ENCODE data around the gene MOV10L1. TPM values are rescaled to one million over a fixed set of nuclear protein-coding genes. Genes with fewer than 3 reads are reported as not detected.
A peak's percentile ranks its signal among the peaks of the same experiment; 100 is the strongest.

Gene MOV10L1
- total RNA-seq, 3 donors from 2014 or later = 0.29 to 1.0 (median 0.49) TPM

- peak in 1 of 3 donors; percentile 23 for DNase-seq
- Histone ChIP-seq H3K9me3 (no peaks in the 10 kb centered on the region), H3K4me3 (no peak overlapping the region), H3K36me3 (ENCODE audit: low read depth) (no peaks in the 10 kb centered on the region), H3K4me1 (ENCODE audit: low read depth) (no peaks in the 10 kb centered on the region)
- no peak for TF ChIP-seq CTCF (IDR thresholded peaks at IDR 0.05)
- no peak for ATAC-seq
- intact Hi-C loops (cut with DNase I, micrococcal nuclease) = no loop called here
Observed at GRCh38 chr22:50068096-50068495, 21.7 kb upstream of the MOV10L1 start.

GRCh38 chr22:50070366-50070765, 19.4 kb upstream of the MOV10L1 start:
- Histone ChIP-seq H3K9me3 (no peaks in the 10 kb centered on the region), H3K4me1 (ENCODE audit: low read depth) (peaks cover 4% of the 10 kb centered on the region), H3K36me3 (ENCODE audit: low read depth) (no peaks in the 10 kb centered on the region), H3K4me3 (no peak overlapping the region)
- ATAC-seq = no peak
- no peak for TF ChIP-seq CTCF (IDR thresholded peaks at IDR 0.05)
- intact Hi-C loops (cut with DNase I, micrococcal nuclease) = no loop called here
- DNase-seq = no peak

- no peak for ATAC-seq
- intact Hi-C loops (cut with DNase I, micrococcal nuclease) = no loop called here
Observed at GRCh38 chr22:50071432-50072166, 18.2 kb upstream of the MOV10L1 start.

GRCh38 chr22:50072167-50072555, 17.6 kb upstream of the MOV10L1 start:
- no peak overlapping the region for H3K4me3 ChIP-seq
- no peak for TF ChIP-seq CTCF (IDR thresholded peaks at IDR 0.05)
- ATAC-seq = no peak
- no peaks in the 10 kb centered on the region for H3K9me3 ChIP-seq
- H3K36me3 ChIP-seq (ENCODE audit: low read depth) = no peaks in the 10 kb centered on the region
- peak in 1 of 3 donors; percentile 25 for DNase-seq
- H3K4me1 ChIP-seq (ENCODE audit: low read depth) = peaks cover 4% of the 10 kb centered on the region
- intact Hi-C loops (cut with DNase I, micrococcal nuclease) = no loop called here

More at GRCh38 chr22:50071432-50072166, 18.2 kb upstream of the MOV10L1 start:
- Histone ChIP-seq H3K4me1 (ENCODE audit: low read depth) (peaks cover 4% of the 10 kb centered on the region), H3K4me3 (no peak overlapping the region), H3K9me3 (no peaks in the 10 kb centered on the region), H3K36me3 (ENCODE audit: low read depth) (no peaks in the 10 kb centered on the region)
- TF ChIP-seq CTCF (IDR thresholded peaks at IDR 0.05) = no peak
- peak in 1 of 3 donors; percentile 27 for DNase-seq

GRCh38 chr22:50072714-50073538, 16.9 kb upstream of the MOV10L1 start:
- peak in 1 of 3 donors; percentile 17 for DNase-seq
- Histone ChIP-seq H3K4me1 (ENCODE audit: low read depth) (peaks cover 4% of the 10 kb centered on the region), H3K4me3 (no peak overlapping the region), H3K9me3 (no peaks in the 10 kb centered on the region), H3K36me3 (ENCODE audit: low read depth) (no peaks in the 10 kb centered on the region)
- intact Hi-C loops (cut with DNase I, micrococcal nuclease) = no loop called here
- ATAC-seq = no peak
- TF ChIP-seq CTCF (IDR thresholded peaks at IDR 0.05) = no peak
